HCT116 (cell line): ENCODE data around the gene SH2B3. TPM values are rescaled to one million over a fixed set of nuclear protein-coding genes. Genes with fewer than 3 reads are reported as not detected.

Source experiments
- ATAC-seq: fragments of 200-7000 bp; cut with Tn5 transposase; 2 replicates; pipeline ENCODE4 v1.9.1; 2020; ENCODE audit warnings: mild to moderate bottlenecking, moderate library complexity
- BruUV-seq: library from RNA; stranded (reverse); fragments of 400-500 nt; replicated peaks from 2 replicates; lab custom pipeline; 2021; lab: Mats Ljungman, UMichigan
- CTCF ChIA-PET: fragments of 300-600 bp; sonication (Branson Sonifier 250); formaldehyde crosslinking; loops from one replicate; lab custom pipeline; 2021; ENCODE audit warnings: antibody characterized with exemption; lab: Charles Lee
- POLR2A ChIA-PET: fragments of 300-600, 350-600 bp; sonication (Branson Sonifier 250); formaldehyde crosslinking; loops from one replicate; lab custom pipeline; 2021; ENCODE audit warnings: antibody characterized with exemption; lab: Charles Lee
- RAD21 ChIA-PET, 2 experiments: fragments of 300-600 bp; sonication (Branson Sonifier 250); formaldehyde crosslinking; loops; one replicate each; lab custom pipeline; 2023; ENCODE audit warnings: low total read pairs in 2 of 2; ENCODE audit not compliant: uncharacterized antibody in 2 of 2, unreplicated experiment in 2 of 2, low non-redundant PET in 1 of 2; lab: Charles Lee
- DNase-seq: peaks from one replicate; pipeline ENCODE4 v3.0.0-alpha.2; 2010; ENCODE audit warnings: low read depth, low spot score
- H2AFZ ChIP-seq: fragments of 200-600 bp; shearing (Covaris generic), sonication (generic); 2 replicates; pipeline ENCODE4 v1.6.1; 2017; ENCODE audit warnings: low read depth, mixed run types, mixed read lengths, antibody characterized with exemption, low read length; ENCODE audit not compliant: poor library complexity, severe bottlenecking
- H3K27ac ChIP-seq: 2 replicates; pipeline ENCODE4 v1.5.1; 2012; ENCODE audit warnings: low read depth, low read length
- H3K27me3 ChIP-seq: fragments of 200-600 bp; sonication (generic); 2 replicates; pipeline ENCODE4 v1.6.1; 2016; ENCODE audit warnings: mixed run types, low read length, mixed read lengths; ENCODE audit not compliant: insufficient read depth
- H3K36me3 ChIP-seq, 2 experiments: fragments of 200-500 bp in 1 of 2; fragments of 200-600 bp in 1 of 2; sonication (Bioruptor generic) in 1 of 2; sonication (generic) in 1 of 2; 2 replicates each; pipeline versions ENCODE4 v1.5.1 to v1.6.1; 2014 to 2016; ENCODE audit warnings: low read length in 2 of 2, inconsistent platforms in 1 of 2, mixed read lengths in 1 of 2, mixed run types in 1 of 2; ENCODE audit not compliant: insufficient read depth in 2 of 2, control insufficient read depth in 1 of 2
- H3K4me1 ChIP-seq, 2 experiments: fragments of 200-600 bp in 1 of 2; sonication (generic) in 1 of 2; 2 replicates each; pipeline versions ENCODE4 v1.5.1 to v1.6.1; 2012 to 2017; ENCODE audit warnings: low read length in 2 of 2, inconsistent platforms in 1 of 2, mild to moderate bottlenecking in 1 of 2, mixed read lengths in 1 of 2, mixed run types in 1 of 2, moderate library complexity in 1 of 2; ENCODE audit not compliant: insufficient read depth in 2 of 2, control insufficient read depth in 1 of 2
- H3K4me2 ChIP-seq: fragments of 200-600 bp; sonication (generic); 2 replicates; pipeline ENCODE4 v1.6.1; 2017; ENCODE audit warnings: mixed run types, low read length, mixed read lengths
- H3K4me3 ChIP-seq, 2 experiments: fragments of 200-600 bp in 1 of 2; sonication (generic) in 1 of 2; replicated peaks in 1 of 2; 2 replicates each; pipeline ENCODE4 v1.5.1; 2011 to 2016; ENCODE audit warnings: low read length in 2 of 2, control low read depth in 1 of 2, low read depth in 1 of 2, mild to moderate bottlenecking in 1 of 2, mixed read lengths in 1 of 2, mixed run types in 1 of 2
- H3K79me2 ChIP-seq: fragments of 200-600 bp; sonication (generic); 2 replicates; pipeline ENCODE4 v1.6.1; 2017; ENCODE audit warnings: mild to moderate bottlenecking, mixed run types, low read length, moderate library complexity, mixed read lengths; ENCODE audit not compliant: insufficient read depth
- H3K9ac ChIP-seq: fragments of 200-600 bp; sonication (generic); 2 replicates; pipeline ENCODE4 v1.6.1; 2016; ENCODE audit warnings: low read length, mixed read lengths
- H3K9me2 ChIP-seq: fragments of 200-600 bp; sonication (generic), shearing (Covaris generic); 2 replicates; pipeline ENCODE4 v1.6.1; 2017; ENCODE audit warnings: mixed run types, mild to moderate bottlenecking, moderate library complexity; ENCODE audit not compliant: insufficient read depth
- H3K9me3 ChIP-seq, 2 experiments: fragments of 200-500 bp in 1 of 2; fragments of 200-600 bp in 1 of 2; sonication (Bioruptor generic) in 1 of 2; sonication (generic) in 1 of 2; 2 replicates each; pipeline ENCODE4 v1.6.1; 2014 to 2017; ENCODE audit warnings: low read length in 2 of 2, mixed read lengths in 2 of 2, inconsistent platforms in 1 of 2, low read depth in 1 of 2, mild to moderate bottlenecking in 1 of 2, mixed run types in 1 of 2, moderate library complexity in 1 of 2; ENCODE audit not compliant: control insufficient read depth in 1 of 2, insufficient read depth in 1 of 2
- H4K20me1 ChIP-seq: fragments of 200-600 bp; sonication (generic), shearing (Covaris generic); 2 replicates; pipeline ENCODE4 v1.6.1; 2017; ENCODE audit warnings: mixed run types, mild to moderate bottlenecking, moderate library complexity; ENCODE audit not compliant: insufficient read depth
- ATF3 ChIP-seq: IDR thresholded peaks from 2 replicates; pipeline ENCODE4 v1.6.1; 2012
- CBX3 ChIP-seq: IDR thresholded peaks from 2 replicates; pipeline ENCODE4 v1.6.1; 2012; ENCODE audit warnings: low read depth
- CEBPB ChIP-seq: IDR thresholded peaks from 2 replicates; pipeline ENCODE4 v1.6.1; 2012; ENCODE audit warnings: low read depth
- CTCF ChIP-seq, 3 experiments: fragments of 200-600 bp in 1 of 3; sonication (generic) in 1 of 3; IDR thresholded peaks in 2 of 3; conservative IDR thresholded peaks in 1 of 3; 2 replicates each; pipeline ENCODE4 v1.5.1; 2012 to 2017; ENCODE audit warnings: low read depth in 2 of 3, low read length in 2 of 3, antibody characterized with exemption in 1 of 3, borderline replicate concordance in 1 of 3, control low read depth in 1 of 3, mild to moderate bottlenecking in 1 of 3, mixed read lengths in 1 of 3, mixed run types in 1 of 3, moderate library complexity in 1 of 3; ENCODE audit not compliant: insufficient read depth in 1 of 3
- EZH2 ChIP-seq: fragments of 200-600 bp; sonication (generic); IDR thresholded peaks from 2 replicates; pipeline ENCODE4 v1.6.1; 2017; ENCODE audit warnings: antibody characterized with exemption, mixed run types
- EZH2phosphoT487 ChIP-seq: fragments of 200-600 bp; IDR thresholded peaks from 2 replicates; pipeline ENCODE4 v1.6.1; 2018; ENCODE audit warnings: antibody characterized with exemption, borderline replicate concordance
- FOSL1 ChIP-seq: IDR thresholded peaks from 2 replicates; pipeline ENCODE4 v1.6.1; 2012; ENCODE audit warnings: low read depth
- JUND ChIP-seq: IDR thresholded peaks from 2 replicates; pipeline ENCODE4 v1.6.1; 2012
- RAD21 ChIP-seq: IDR thresholded peaks from 2 replicates; pipeline ENCODE4 v1.6.1; 2012; ENCODE audit warnings: low read depth, mild to moderate bottlenecking
- SP1 ChIP-seq: IDR thresholded peaks from 2 replicates; pipeline ENCODE4 v1.6.1; 2012; ENCODE audit warnings: low read depth
- ZFX ChIP-seq: fragments of 450-650 bp; IDR thresholded peaks from 2 replicates; pipeline ENCODE4 v1.6.1; 2017
- ZNF274 ChIP-seq: fragments of 200-500 bp; sonication (Bioruptor generic); IDR thresholded peaks from 2 replicates; pipeline ENCODE4 v1.6.1; 2014; ENCODE audit warnings: mild to moderate bottlenecking, low read depth, low read length, inconsistent platforms
- intact Hi-C: fragments of 100-400 bp; cut with micrococcal nuclease; formaldehyde crosslinking; loops from 2 replicates; pipeline ENCODE4 v1.10.0; 2022
- total RNA-seq: library from RNA; stranded (reverse); gene quantifications from one replicate; pipeline ENCODE4 v1.2.1, GENCODE V29; 2021; ENCODE audit not compliant: unreplicated experiment
- TF ChIP-seq, protein P1 (sequence below): IDR thresholded peaks from 2 replicates; pipeline ENCODE4 v1.6.1; 2011; ENCODE audit warnings: mild to moderate bottlenecking, low read length, moderate library complexity; ENCODE audit not compliant: insufficient replicate concordance; ENCODE audit errors: extremely low read depth

The SH2B3 gene
- total RNA-seq, 1 experiment from 2014 or later = 17.3 TPM

DNA sequence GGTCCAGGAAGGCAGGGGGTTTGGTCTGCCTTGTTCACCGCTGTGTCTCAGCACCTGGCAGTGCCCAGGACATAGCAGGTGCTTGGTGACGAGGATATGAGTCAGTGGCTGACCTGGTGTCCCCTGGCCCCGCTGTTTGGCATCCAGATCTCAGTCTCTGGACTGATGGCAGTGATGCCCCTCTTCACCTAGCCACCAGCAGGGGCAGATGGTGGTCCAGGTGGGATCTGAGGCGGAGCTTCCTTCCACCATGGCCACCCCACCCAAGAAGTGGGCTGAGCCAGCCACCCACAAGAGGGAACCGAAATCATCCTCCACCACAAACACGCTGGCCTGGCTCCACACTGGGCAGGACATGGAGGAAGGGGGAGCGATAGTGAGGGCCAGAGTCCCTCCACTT, 16.1 kb upstream of the SH2B3 start:
- ChIA-PET CTCF (no interaction called here), POLR2A (no interaction called here), RAD21 (no interaction called here)
- Histone ChIP-seq H3K27me3 (no peaks in the 10 kb centered on the region), H3K36me3 (no peaks in the 10 kb centered on the region), H3K27ac (no peak overlapping the region), H3K4me2 (no peak overlapping the region), H3K9me2 (no peaks in the 10 kb centered on the region), H3K4me3 (no peak overlapping the region), H2AFZ (no peak overlapping the region), H3K79me2 (no peaks in the 10 kb centered on the region), H4K20me1 (no peaks in the 10 kb centered on the region), H3K9me3 (no peaks in the 10 kb centered on the region), H3K9ac (no peak overlapping the region), H3K4me1 (peaks cover 0 to 9% of the 10 kb centered on the region in 2 experiments; a peak in 2 of 4 replicates)
- no TSS peak for BruUV-seq
- no peak for DNase-seq
- ATAC-seq = peak; percentile 73
- TF ChIP-seq ZNF274 (no peak), RAD21 (no peak), ATF3 (no peak), CEBPB (no peak), EZH2phosphoT487 (no peak), CBX3 (no peak), JUND (peak; percentile 43; the same call in 1 of the 2 replicates), CTCF (IDR thresholded peaks at IDR 0.05 in 2 of 3, conservative IDR thresholded peaks at IDR 0.05 in 1 of 3; ENCODE audit: borderline replicate concordance in 1 of 3, insufficient read depth in 1 of 3, low read depth in 2 of 3, low read length in 2 of 3) (no peak), ZFX (no peak), EZH2 (no peak), SP1 (no peak), FOSL1 (peak; percentile 78; the same call in 1 of the 2 replicates)
- TF ChIP-seq, protein P1, sequence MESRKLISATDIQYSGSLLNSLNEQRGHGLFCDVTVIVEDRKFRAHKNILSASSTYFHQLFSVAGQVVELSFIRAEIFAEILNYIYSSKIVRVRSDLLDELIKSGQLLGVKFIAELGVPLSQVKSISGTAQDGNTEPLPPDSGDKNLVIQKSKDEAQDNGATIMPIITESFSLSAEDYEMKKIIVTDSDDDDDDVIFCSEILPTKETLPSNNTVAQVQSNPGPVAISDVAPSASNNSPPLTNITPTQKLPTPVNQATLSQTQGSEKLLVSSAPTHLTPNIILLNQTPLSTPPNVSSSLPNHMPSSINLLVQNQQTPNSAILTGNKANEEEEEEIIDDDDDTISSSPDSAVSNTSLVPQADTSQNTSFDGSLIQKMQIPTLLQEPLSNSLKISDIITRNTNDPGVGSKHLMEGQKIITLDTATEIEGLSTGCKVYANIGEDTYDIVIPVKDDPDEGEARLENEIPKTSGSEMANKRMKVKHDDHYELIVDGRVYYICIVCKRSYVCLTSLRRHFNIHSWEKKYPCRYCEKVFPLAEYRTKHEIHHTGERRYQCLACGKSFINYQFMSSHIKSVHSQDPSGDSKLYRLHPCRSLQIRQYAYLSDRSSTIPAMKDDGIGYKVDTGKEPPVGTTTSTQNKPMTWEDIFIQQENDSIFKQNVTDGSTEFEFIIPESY = no peak
- intact Hi-C loops = no loop called here
